HG03103 (cell line): Measurements from ENCODE around the gene LYSMD1.
"Not testable (repeated sequence)": the region's sequence is repeated elsewhere in the genome, so short reads cannot be mapped to it uniquely, and the experiment has no call there.

Experiments used
- ATAC-seq: cut with Tn5 transposase; IDR thresholded peaks from one replicate; pipeline ENCODE4 v1.9.1; 2021; ENCODE audit warnings: low read depth; ENCODE audit not compliant: unreplicated experiment

LYSMD1 gene, protein sequence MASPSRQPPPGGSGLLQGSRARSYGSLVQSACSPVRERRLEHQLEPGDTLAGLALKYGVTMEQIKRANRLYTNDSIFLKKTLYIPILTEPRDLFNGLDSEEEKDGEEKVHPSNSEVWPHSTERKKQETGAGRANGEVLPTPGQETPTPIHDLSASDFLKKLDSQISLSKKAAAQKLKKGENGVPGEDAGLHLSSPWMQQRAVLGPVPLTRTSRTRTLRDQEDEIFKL

DNA sequence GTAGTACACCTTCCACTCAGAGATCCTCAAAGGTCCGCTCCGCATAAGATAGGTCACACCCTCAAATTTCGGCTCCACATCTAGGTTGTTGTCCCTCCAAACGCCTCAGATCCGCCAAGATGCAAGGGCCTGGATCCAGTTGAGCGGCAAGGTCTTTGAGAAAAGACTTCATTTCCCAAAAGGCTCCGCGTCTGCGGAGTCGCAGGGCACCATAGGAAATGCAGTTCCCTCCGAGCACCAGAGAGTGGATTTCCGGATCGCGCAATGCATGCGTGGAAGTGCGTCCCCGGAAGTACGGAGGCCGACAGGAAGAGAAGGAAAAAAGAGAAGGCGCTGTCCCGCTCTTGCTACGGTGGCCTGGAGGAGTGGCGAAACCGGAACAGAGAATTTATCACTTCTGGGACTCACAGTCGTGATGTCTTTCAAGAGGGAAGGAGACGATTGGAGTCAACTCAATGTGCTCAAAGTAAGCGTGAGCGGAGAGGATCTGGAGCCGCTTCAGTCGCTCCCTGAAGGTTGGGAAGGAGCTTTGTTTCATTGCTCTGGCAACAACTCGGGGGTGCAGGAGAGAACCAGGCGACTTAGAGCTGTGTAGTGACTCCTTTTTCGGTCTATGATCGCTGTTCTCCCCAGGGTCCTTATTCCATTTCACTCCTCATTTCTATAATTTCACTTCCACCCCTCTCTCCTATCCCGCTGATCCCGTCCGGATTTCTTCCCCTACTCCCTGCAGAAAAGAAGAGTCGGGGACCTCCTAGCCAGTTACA lies at the start of gene LYSMD1, which contains the start of gene SCNM1:
Gene LYSMD1 (minus strand): TSS at position 165 of the 767 bp plus-strand sequence. CDS start 644 bp downstream, outside the sequence.
Gene SCNM1 (plus strand): TSS at position 407 of the 767 bp plus-strand sequence. CDS start 9 bp downstream, at position 416.
- peak; percentile 82 for ATAC-seq

DNA sequence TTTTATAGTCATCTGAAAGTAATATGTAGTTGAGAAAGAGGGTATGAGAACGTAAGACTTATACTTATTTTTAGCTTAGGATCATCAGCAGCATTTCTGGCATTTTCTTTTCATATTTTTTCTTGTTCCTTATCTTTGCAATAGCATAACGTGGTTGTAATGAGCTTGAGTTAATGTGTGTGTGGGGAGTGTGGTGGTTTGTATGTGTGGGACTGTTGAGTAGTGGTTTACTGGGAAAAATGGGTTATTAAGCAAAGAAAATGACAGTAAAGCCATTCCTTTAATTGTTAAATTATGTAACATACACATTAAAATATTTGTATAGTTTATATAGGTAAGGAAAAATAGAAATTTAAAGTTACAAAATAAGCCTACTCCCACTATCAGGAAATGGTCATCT lies 47.9 kb upstream of the LYSMD1 start:
- no peak for ATAC-seq

DNA sequence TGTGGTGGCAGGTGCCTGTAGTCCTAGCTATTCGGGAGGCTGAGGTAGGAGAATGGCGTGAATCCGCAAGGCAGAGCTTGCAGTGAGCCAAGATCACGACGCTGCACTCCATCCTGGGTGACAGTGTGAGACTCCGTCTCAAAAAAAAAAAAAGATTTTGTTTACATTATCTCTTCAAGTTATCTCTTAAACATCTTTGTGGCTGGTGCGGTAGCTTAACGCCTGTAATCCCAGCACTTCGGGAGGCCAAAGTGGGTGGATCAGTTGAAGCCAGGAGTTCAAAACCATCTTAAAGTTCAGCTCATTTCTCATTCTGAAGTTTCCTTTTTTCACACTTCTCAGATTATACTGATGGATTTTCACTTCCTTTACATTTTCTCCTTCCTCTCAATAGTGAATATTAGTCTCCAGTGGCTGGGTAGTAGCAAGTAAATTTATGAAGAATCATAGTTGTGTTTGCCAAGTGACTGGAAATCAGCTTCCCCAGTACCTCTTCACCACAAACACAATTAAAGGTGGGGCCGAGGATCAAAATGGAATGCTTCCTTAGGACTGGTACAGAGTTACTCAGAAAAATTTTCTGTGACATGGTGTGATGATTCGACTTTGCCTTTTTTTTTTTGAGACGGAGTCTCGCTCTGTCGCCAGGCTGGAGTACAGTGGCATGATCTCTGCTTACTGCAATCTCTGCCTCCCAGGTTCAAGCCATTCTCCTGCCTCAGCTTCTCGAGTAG lies 46.4 kb upstream of the LYSMD1 start:
- ATAC-seq = no peak

DNA sequence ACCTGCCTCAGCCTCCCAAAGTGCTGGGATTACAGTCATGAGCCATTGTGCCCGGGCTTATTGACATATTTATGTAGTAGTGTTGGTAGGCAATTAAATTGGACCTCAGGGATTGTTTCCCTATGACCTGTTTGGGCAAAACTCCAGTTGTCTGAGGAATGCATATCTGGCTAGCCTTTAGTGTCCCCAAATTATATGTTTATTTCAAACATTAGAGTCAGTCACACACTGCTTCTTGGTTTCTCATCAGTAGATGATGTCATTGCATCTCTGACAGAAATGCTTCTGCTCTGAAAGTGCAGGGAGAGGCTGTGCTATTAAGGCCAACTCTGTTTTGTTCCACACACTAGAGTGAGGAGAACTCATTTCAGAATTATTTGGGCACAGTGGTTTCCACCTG lies 45.1 kb upstream of the LYSMD1 start:
- ATAC-seq = no peak

DNA sequence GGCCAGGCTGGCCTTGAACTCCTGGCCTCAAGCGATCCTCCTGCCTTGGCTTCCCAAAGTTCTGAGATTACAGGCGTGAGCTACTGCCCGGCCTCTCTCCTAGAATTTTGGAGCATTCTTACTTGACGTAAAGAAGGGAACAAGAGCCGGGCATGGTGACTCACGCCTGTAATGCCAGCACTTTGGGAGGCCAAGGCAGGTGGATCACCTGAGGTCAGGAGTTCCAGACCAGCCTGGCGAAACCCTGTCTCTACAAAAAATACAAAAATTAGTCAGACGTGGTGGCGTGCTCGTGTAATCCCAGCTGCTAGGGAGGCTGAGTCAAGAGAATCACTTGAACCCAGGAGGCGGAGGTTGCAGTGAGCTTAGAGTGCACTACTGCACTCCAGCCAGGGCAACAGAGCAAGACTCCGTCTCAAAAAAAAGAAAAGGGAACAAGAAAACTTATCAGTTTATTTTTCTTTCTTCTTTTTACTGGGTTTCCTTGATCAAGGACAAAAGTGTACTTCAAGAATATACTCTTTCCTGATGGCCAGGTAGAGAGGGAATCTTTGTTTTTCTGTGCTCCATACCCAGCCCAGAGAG lies 39.8 kb upstream of the LYSMD1 start:
- ATAC-seq = not testable (repeated sequence)

DNA sequence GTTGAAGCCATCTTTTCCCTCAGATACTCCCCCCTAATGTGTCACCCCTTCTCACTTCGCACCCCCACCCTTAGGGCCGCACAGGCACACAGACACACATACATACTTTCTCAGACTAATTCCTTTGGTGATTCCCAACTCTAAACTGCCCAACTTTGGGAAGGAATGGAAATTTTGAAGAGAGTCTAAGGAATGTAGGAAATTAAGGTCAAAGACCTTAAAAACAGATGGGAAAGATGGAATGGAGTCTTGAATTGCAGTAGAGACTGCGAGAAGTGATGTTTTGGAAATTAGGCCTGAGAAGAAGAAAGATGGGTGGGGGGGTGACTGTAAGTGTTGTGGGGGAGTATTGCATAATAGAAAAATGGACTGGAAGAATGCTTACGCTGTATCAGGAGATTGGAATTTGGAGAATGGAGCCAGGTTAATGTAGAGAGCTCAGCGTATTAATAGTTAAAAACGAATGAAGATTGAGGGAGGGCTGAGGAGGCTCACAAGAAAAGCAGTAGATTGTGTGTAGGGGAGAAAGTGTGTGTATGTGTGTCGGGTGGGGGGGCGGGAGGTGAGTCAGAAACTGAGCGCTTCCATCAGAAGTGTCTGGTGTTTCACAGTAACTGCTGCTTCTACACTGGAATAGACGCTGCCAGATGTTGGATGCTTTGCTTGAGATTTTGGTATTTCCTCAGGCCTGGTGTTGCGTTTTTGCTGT lies 34.3 kb upstream of the LYSMD1 start:
- ATAC-seq = no peak

DNA sequence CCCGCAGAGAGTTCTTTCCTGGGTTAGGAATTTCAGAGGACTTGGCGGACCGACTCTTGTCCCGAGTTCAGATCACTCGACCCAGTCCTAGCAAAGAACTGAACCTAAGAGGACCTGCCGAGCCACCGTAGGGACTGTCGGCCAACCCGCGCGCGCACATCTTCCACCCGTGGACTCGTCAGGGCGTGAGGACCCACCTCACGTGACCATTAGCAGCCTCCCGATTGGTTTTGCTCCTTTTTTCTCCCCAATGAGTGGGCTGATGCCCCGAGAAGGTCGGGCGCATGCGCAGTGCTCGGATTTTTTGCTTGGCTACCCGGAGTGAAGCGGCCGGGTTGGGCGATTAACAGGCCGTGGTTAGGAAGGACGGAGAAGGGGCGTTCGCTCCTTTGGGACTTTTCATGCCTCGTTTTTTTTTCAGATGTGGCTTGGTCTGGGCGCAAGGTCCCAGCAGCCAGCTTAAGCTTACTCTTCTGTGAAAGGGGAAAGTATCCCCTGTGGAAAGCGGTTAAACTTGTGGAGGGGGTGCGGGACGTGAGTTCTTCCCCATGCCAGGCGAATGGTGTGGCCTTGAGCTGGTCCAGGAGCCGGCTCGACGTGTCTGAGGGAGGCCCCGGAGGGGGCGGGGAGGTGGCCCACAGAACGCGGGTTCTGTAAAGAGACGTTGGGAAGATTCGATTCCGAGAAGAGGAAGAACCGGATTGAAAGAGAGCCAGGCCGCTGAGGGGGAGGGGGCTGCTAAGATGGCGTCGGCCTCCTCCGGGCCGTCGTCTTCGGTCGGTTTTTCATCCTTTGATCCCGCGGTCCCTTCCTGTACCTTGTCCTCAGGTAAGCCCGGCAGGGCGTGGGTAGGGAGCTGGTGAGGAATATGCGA lies 32.8 kb upstream of the LYSMD1 start, which contains the start of gene PIP5K1A:
Gene PIP5K1A (plus strand): TSS at position 299 of the 874 bp plus-strand sequence. CDS start 445 bp downstream, at position 744.
- peak; percentile 66 for ATAC-seq

DNA sequence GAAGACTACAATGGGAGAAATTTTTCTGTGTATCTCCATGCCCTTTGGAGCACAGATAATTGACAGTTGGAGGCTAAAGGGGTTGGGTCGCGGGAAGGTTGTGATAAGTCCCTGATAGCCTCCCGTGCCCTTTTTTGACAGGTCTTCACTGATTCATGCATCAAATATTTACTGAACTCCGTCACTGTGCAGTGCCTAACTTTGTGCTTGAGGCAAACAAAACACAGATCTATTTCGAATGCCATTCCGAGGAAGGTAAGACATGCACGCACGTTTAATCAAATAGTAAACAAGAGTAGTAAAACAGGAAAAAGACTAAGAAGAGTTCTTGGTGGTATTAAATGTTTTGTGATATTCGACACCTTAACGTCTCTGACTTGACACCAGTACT lies 32.2 kb upstream of the LYSMD1 start:
- ATAC-seq = no peak

DNA sequence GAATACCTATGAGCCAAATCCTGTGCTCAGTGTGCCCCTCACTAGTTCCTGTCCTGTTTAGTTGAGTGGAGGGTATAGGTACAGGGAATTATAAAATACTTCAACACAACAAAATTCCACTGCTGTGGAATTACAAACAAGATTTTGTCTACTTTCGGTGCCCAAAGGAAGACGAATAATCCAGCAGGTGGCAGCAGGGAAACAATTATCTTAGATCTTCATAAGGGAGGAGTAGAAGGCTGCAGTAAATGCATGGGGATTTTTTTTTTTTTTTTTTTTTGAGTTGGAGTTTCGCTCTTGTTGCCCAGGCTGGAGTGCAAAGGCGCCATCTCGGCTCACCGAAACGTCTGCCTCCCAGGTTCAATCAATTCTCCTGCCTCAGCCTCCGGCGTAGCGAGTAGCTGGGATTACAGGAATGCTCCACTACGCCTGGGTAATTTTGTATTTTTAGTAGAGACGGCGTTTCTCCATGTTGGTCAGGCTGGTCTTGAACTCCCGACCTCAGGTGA lies 30.6 kb upstream of the LYSMD1 start:
- no peak for ATAC-seq

DNA sequence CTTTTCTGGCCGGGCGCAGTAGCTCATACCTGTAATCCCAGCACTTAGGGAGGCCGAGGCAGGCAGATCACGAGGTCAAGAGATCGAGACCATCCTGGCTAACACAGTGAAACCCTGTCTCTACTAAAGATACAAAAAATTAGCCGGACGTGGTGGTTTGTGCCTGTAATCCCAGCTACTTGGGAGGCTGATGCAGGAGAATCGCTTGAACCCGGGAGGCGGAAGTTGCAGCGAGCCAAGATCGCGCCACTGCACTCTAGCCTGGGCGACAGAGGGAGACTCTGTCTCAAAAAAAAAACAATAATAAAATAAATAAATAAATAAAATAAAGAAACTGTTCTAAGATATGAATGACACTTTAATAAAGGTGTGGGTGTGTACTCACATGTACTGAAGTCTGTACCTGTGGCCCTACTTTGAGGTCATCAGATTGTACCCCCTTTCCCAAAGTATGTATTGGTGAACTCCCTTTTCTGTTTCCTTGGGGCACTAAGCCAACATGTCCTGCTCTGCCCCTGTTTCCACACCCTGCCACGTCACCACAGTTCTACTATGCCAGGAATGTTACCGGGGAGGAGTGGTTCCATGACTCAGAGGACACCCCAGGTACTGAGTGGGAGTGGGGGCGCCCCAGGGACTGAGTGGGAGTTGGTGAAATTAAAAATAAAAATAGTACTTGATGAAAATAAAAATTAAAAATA lies 29.3 kb upstream of the LYSMD1 start:
- not testable (repeated sequence) for ATAC-seq

DNA sequence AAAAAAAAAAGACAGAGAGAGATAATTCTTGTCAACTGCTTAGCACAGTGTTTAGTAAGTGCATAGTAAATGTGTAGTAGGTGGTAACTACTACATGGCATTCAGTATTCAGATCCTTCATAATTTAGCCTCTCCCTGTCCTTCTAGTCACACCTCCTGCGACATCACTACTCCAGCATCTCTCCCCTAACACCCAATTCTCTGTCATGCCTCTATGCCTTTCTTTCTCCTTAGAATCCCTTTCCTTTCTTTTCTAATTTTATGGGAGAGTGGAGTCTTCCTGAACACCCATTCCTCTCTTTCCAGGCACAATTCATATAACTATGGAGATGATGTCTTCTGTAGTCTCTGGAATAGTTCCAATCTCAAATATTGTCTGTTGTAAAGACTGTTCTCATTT lies 28.2 kb upstream of the LYSMD1 start:
- ATAC-seq = no peak

DNA sequence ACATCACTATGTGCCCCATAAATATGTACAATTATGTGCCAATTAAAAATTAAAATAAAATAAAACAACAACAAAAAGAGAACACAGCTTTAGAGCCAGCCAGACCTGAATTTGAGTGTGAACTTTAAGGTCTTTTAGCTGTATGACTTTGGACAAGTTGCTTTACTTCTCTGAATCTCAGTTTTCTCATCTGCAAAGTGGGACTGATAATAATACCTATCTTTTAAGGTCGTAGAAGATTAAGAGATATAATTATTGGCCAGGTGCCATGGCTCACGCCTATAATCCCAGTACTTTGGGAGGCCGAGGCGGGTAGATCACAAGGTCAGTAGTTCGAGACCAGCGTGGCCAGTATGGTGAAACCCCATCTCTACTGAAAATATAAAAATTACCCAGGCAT lies 27.6 kb upstream of the LYSMD1 start:
- no peak for ATAC-seq

DNA sequence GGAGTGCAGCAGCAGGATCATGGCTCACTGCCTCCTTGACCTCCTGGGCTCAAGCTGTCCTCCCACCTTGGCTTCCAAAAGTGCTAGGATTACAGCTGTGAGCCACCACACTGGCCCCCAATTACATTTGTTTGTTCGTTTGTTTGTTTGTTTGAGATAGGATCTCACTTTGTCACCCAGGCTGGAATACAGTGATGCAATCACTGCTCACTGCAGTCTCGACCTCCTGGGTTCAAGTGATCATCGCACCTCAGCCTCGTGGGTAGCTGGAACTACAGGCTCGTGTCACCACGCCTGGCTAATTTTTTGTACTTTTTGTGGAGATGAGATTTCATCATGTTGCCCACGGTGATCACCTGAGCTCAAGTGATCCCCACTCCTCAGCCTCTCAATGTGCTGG lies 26.3 kb upstream of the LYSMD1 start:
- no peak for ATAC-seq

DNA sequence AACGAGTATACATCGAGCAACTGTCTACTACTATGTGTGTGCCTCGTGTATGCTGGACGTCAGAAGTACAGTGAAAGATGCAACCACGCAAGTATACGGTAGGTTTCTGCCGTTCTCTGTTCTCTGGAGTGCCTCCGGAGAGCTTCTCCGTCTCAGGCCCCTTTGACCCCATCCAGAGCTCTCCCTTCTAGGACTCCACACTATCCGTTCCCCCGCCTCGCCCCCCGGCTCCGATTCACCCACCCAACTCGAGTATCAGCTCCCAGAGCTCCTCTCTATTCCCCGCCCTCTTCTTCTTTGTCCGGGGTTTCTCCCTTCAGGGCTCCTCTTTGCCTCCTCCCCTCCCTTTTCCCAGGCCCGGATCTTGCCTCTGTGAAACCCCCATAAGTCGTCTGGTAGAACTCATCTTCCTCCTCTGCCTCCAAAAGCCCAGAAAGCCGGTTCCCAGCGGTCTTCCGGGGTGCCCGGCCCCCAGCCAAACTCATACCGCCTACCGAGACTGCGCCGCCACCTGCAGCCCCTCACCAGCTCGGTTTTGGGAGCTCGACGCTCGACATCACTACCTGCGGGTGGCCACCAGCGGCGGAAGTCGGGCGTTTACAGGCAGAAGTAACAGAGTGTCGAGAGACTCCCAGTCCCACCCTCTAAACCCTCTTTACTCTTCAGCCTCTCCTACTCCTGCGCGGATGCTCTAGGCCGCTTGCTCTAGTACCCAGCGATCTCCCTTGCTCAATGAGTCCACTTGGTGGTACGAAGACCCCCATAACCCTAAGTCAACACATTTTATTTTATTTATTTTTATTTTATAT lies 24.1 kb upstream of the LYSMD1 start, which contains the start of gene VPS72:
Gene VPS72 (minus strand): TSS at position 561 of the 809 bp plus-strand sequence. CDS start 76 bp downstream, at position 485.
- ATAC-seq = peak; percentile 86

DNA sequence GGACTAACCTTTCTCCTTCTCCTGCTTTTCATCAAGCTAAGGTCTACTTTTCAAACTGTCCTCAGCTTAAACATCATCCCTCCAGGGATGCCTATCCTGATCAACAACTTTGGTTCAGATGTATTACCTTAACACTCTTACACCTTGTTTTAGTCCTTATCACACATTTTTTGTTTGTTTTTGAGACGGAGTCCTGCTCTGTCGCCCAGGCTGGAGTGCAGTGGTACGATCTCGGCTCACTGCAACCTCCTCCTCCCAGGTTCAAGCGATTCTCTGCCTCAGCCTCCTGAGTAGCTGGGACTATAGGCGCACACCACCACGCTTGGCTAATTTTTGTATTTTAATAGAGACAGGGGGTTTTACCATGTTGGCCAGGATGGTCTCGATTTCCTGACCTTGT lies 23.0 kb upstream of the LYSMD1 start:
- not testable (repeated sequence) for ATAC-seq

DNA sequence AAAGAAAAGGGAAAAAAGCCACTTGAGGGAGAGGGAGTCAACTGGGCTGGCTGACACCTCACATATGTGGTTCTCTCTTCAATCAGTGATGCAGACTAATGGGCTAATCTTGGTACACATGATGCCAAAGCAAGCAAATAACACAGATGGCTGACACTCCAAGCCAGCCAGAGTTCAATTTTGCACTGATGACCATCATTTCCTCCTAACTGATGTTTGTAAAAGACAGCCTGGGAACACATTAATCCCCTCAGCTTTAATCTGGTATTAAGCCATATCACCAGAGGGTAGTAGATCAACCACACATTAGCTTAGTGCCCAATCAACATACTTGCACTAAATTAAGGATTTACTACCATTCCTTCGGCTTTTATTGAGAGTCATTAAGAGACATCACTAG lies 21.5 kb upstream of the LYSMD1 start:
- no peak for ATAC-seq

DNA sequence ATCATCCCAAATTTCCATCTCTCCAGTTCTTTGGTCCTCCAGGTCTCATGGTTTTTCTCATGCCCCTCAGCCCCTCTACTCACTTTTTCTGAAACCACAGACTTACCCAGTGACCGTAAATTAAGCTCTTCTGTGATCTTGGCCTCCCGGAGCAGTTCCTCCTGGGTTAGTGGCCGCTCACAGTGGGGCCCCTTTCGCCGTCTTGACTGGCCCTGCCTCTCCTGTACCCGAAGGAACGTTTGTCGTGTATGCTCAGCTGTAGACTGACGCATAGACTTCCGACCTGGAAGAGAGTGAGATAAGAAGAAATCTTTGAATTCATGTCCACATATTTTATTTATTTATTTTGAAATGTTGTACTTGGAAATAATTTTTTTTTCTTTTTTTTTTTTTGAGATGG lies 18.5 kb upstream of the LYSMD1 start:
- ATAC-seq = no peak
